Peyer's patch (tissue), 4 donors: Measurements from ENCODE around the gene DDAH2. TPM values are rescaled to one million over a fixed set of nuclear protein-coding genes. Genes with fewer than 3 reads are reported as not detected.
A peak's percentile ranks its signal among the peaks of the same experiment; 100 is the strongest.

Experiments
- DNase-seq, 3 donors: peaks; one replicate each; pipeline ENCODE4 v3.0.0-alpha.2; 2017 to 2019
- H3K27ac ChIP-seq, 4 donors: fragments of 200-600 bp; sonication (generic); one replicate each; pipeline ENCODE4 v1.5.1; 2016 to 2019
- H3K27me3 ChIP-seq, 2 donors: fragments of 200-600 bp; sonication (generic); one replicate each; pipeline ENCODE4 v1.5.1; 2019
- H3K36me3 ChIP-seq, 3 donors: fragments of 200-600 bp; sonication (generic); one replicate each; pipeline ENCODE4 v1.5.1; 2016 to 2019
- H3K4me1 ChIP-seq, 4 donors: fragments of 200-600 bp; sonication (generic); one replicate each; pipeline ENCODE4 v1.5.1; 2016 to 2019
- H3K4me3 ChIP-seq, 4 donors: fragments of 200-600 bp; sonication (generic); 1 replicate in 3 of 4; 2 replicates in 1 of 4; pipeline ENCODE4 v1.5.1; 2016 to 2019; ENCODE audit warnings: mild to moderate bottlenecking in 1 of 4
- H3K9me3 ChIP-seq, 4 donors: fragments of 200-600 bp; sonication (generic); one replicate each; pipeline ENCODE4 v1.5.1; 2016 to 2019; ENCODE audit warnings: mild to moderate bottlenecking in 1 of 4
- POLR2A ChIP-seq, 2 donors: fragments of 450-650 bp; IDR thresholded peaks; one replicate each; pipeline ENCODE4 v1.5.1; 2017; ENCODE audit warnings: antibody characterized with exemption in 2 of 2, mild to moderate bottlenecking in 2 of 2, moderate library complexity in 2 of 2
- total RNA-seq, 4 donors: library from RNA; depleted of rRNA; stranded (reverse); fragments of >200 nt; gene quantifications; one replicate each; pipeline ENCODE4 v1.1.0, GENCODE V29; 2016
- TF ChIP-seq, protein P1 (sequence below), 6 experiments: fragments of 450-650 bp in 4 of 6; fragments of 200-600 bp in 2 of 6; sonication (generic) in 1 of 6; IDR thresholded peaks; one replicate each; pipeline ENCODE4 v1.5.1; 2017 to 2019; ENCODE audit warnings: antibody characterized with exemption in 6 of 6, mild to moderate bottlenecking in 3 of 6, moderate library complexity in 1 of 6

Gene DDAH2
- total RNA-seq, 4 donors from 2014 or later = 25.6 to 136 (median 53.3) TPM

DNA sequence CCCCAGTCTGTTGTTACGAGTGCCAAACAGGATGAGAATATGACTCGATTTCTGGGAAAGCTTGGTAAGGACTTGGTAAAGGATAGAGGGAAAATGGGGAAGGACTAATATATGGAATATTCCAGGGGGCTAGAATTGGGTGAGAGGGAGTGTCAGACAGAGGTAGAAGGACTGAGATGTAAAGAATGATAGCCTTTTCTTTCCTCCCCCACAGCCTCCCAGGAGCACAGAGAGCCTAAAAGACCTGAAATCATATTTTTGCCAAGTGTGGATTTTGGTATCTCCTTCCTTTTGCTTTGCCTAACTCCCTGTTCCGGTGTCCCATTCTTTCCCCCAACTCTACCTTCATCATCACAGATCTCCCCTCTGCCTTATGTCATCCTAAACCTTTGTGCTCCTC, 13.8 kb upstream of the DDAH2 start:
- Histone ChIP-seq H3K36me3 (no peaks in the 10 kb centered on the region), H3K9me3 (no peaks in the 10 kb centered on the region), H3K27me3 (no peaks in the 10 kb centered on the region), H3K4me3 (no peak overlapping the region), H3K27ac (no peak overlapping the region), H3K4me1 (peaks cover 4 to 22% (median 20%) of the 10 kb centered on the region in 4 donors)
- TF ChIP-seq, protein P1, sequence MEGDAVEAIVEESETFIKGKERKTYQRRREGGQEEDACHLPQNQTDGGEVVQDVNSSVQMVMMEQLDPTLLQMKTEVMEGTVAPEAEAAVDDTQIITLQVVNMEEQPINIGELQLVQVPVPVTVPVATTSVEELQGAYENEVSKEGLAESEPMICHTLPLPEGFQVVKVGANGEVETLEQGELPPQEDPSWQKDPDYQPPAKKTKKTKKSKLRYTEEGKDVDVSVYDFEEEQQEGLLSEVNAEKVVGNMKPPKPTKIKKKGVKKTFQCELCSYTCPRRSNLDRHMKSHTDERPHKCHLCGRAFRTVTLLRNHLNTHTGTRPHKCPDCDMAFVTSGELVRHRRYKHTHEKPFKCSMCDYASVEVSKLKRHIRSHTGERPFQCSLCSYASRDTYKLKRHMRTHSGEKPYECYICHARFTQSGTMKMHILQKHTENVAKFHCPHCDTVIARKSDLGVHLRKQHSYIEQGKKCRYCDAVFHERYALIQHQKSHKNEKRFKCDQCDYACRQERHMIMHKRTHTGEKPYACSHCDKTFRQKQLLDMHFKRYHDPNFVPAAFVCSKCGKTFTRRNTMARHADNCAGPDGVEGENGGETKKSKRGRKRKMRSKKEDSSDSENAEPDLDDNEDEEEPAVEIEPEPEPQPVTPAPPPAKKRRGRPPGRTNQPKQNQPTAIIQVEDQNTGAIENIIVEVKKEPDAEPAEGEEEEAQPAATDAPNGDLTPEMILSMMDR (IDR thresholded peaks at IDR 0.05) = no peak
- TF ChIP-seq POLR2A (IDR thresholded peaks at IDR 0.05) = no peak
- no peak for DNase-seq

DNA sequence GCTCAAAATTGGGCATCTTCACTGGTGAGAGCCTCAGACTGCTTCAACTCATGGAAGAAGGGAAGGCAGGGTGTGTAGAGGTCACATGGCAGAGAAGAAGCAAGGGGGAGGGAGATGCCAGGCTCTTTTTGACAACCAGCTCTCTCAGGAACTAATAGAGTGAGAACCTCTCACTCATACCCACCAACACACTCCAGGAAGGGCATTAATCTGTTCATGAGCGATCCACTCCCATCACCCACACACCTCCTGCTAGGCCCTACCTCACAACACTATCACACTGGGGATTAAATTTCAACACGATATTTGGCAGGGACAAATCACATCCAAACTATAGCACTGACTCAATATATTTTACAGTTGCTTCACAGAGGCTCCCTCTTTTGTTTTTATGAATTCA, 12.7 kb upstream of the DDAH2 start:
- no peaks in the 10 kb centered on the region for H3K9me3 ChIP-seq
- H3K4me1 ChIP-seq = peaks cover 6 to 33% (median 31%) of the 10 kb centered on the region in 4 donors
- TF ChIP-seq, protein P1 (IDR thresholded peaks at IDR 0.05) = no peak
- TF ChIP-seq POLR2A (IDR thresholded peaks at IDR 0.05) = no peak
- H3K36me3 ChIP-seq = no peaks in the 10 kb centered on the region
- no peak overlapping the region for H3K4me3 ChIP-seq
- no peak overlapping the region for H3K27ac ChIP-seq
- H3K27me3 ChIP-seq = no peaks in the 10 kb centered on the region
- no peak for DNase-seq

GRCh38 chr6:31740397-31741223, 11.5 kb upstream of the DDAH2 start:
- Histone ChIP-seq H3K9me3 (no peaks in the 10 kb centered on the region), H3K36me3 (no peaks in the 10 kb centered on the region), H3K27me3 (no peaks in the 10 kb centered on the region), H3K4me1 (peaks cover 9 to 36% (median 33%) of the 10 kb centered on the region in 4 donors), H3K4me3 (peak overlapping the region; percentile 63 to 91 (median 70)), H3K27ac (peak overlapping the region; percentile 73 to 96 (median 94))
- no peak for DNase-seq
- no peak for TF ChIP-seq POLR2A (IDR thresholded peaks at IDR 0.05)
- TF ChIP-seq, protein P1 (IDR thresholded peaks at IDR 0.05) = no peak

GRCh38 chr6:31739639-31740396, 10.7 kb upstream of the DDAH2 start, which contains the start of gene MSH5:
MSH5 (plus strand) TSS chr6:31740005; CDS start chr6:31740467, 462 bp downstream.
- H3K4me1 ChIP-seq = peaks cover 9 to 37% (median 33%) of the 10 kb centered on the region in 4 donors
- DNase-seq = peak; percentile 94 to 99 (median 99)
- no peaks in the 10 kb centered on the region for H3K9me3 ChIP-seq
- no peaks in the 10 kb centered on the region for H3K27me3 ChIP-seq
- TF ChIP-seq, protein P1 (IDR thresholded peaks at IDR 0.05) = peak in 1 of 6 experiments; percentile 7
- peak; percentile 32 to 61 for TF ChIP-seq POLR2A (IDR thresholded peaks at IDR 0.05)
- no peaks in the 10 kb centered on the region for H3K36me3 ChIP-seq
- H3K4me3 ChIP-seq = peak within 1 kb of the TSS; percentile 63 to 91 (median 70)
- H3K27ac ChIP-seq = peak within 1 kb of the TSS; percentile 84 to 96 (median 94)
